ENCODE results near the gene ZFYVE21. TPM values are rescaled to one million over a fixed set of nuclear protein-coding genes. Genes with fewer than 3 reads are reported as not detected.

The ZFYVE21 gene
- total RNA-seq, 2 experiments from 2014 or later: 18.0 to 22.5 TPM

DNA sequence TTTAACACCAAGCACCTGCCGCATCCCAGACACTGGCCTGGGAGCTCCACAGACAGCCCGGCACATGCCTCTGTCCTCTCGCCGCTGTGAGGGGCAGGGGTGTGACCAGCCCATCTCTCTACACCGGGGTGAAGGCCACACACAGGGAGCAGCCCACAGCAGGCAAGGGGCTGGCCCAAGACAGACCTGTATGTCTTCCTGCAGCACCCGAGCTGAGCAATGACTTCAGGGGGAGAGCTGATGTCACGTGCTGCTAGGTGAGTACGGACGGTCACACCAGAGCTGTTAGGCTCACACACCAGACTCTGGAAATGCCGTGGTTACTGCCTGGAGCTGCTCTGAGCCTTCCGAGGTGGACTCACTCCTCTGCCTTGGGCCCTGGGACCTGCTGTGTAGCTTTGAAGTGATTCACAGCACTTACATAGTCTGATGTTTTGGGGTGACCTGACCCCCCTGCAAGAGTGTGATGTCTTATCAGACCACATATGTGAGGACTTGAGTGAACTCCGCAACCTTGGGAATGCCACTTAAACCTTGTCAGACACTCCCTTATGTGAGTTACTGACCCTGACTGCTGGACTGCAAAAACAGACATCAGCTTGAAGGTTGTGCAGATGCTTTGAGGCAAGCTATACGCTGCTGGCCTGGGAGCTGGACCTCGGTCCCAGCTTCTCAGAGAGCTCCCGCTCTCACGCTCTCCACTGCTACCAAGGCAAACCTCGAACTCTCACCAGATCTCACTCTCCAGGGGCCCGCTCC lies 2.1 kb upstream of the ZFYVE21 start:
- Histone ChIP-seq H3K9me2 (ENCODE audit: insufficient read depth, low read length) (no peaks in the 10 kb centered on the region), H3K4me2 (ENCODE audit: low read length) (peak overlapping the region; percentile 90), H3K36me3 (ENCODE audit: insufficient read depth, low read length) (peaks cover 55% of the 10 kb centered on the region), H3K27ac (ENCODE audit: low read depth, low read length, poor library complexity, severe bottlenecking) (peak overlapping the region; percentile 60), H3K4me3 (ENCODE audit: low read depth, low read length, poor library complexity, severe bottlenecking) (peak overlapping the region; percentile 88), H3K4me1 (ENCODE audit: insufficient read depth, low read length, poor library complexity, severe bottlenecking) (peaks cover 41% of the 10 kb centered on the region), H3K9me3 (ENCODE audit: low read length) (no peaks in the 10 kb centered on the region), H2AFZ (ENCODE audit: low read length) (no peak overlapping the region), H4K20me1 (ENCODE audit: insufficient read depth, low read length) (peaks cover 8% of the 10 kb centered on the region), H3K79me2 (ENCODE audit: insufficient read depth, low read depth, low read length) (peaks cover 41% of the 10 kb centered on the region)
- TF ChIP-seq, protein P1, sequence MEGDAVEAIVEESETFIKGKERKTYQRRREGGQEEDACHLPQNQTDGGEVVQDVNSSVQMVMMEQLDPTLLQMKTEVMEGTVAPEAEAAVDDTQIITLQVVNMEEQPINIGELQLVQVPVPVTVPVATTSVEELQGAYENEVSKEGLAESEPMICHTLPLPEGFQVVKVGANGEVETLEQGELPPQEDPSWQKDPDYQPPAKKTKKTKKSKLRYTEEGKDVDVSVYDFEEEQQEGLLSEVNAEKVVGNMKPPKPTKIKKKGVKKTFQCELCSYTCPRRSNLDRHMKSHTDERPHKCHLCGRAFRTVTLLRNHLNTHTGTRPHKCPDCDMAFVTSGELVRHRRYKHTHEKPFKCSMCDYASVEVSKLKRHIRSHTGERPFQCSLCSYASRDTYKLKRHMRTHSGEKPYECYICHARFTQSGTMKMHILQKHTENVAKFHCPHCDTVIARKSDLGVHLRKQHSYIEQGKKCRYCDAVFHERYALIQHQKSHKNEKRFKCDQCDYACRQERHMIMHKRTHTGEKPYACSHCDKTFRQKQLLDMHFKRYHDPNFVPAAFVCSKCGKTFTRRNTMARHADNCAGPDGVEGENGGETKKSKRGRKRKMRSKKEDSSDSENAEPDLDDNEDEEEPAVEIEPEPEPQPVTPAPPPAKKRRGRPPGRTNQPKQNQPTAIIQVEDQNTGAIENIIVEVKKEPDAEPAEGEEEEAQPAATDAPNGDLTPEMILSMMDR (conservative IDR thresholded peaks at IDR 0.05; ENCODE audit: low read length): no peak
- TF ChIP-seq EZH2phosphoT487 (IDR thresholded peaks at IDR 0.05; ENCODE audit: borderline replicate concordance, low read depth, low read length): no peak
- POLR2A ChIA-PET: interaction anchor here (0.5 to 1.1 kb wide), 2 partner anchors 21 to 79 kb away, joined by 3 to 5 read pairs; no protein-coding TSS in a partner anchor
- CTCF ChIA-PET (ENCODE audit: unreplicated experiment): no interaction called here
- intact Hi-C loops (cut with micrococcal nuclease; ENCODE audit: unreplicated experiment): loop anchor here (2.0 kb wide), 2 partner anchors 15 to 35 kb away; no protein-coding TSS in a partner anchor
- peak; percentile 24 for DNase-seq (ENCODE audit: low spot score)
- no TSS peak for BruUV-seq (replicated peaks)

DNA sequence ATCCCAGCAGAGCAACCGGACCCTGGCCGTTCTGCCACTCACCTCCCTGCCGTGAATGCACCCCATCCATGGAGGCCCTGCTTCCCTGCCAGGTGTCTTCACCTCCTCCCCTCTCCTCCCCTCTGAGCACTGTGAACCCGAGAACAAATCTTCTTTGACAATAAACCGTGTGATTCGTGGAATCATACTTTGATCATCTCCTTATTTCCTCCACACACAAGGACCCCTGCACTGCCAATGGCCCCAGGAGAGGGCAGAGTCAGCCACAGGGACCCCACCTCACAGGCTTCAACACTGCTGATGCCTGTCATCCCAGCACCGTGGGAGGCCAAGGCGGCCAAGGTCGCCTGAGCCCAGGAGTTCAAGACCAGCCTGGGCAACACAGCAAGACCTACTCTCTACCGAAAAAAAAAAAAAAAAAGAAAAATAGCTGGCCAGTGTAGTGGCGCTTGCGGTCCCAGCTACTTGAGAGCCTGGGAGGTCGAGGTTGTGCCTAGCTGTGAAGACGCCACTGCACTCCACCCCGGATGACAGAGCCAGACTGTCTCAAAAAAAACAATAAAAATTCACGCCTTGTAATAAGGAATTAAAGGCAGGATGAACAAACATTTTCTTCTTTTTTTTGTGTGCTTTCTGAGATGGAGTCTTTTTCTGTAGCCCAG lies 1.4 kb upstream of the ZFYVE21 start:
- H3K9me3 ChIP-seq (ENCODE audit: low read length): no peaks in the 10 kb centered on the region
- peak overlapping the region; percentile 90 for H3K4me2 ChIP-seq (ENCODE audit: low read length)
- CTCF ChIA-PET (ENCODE audit: unreplicated experiment): no interaction called here
- H3K27ac ChIP-seq (ENCODE audit: low read depth, low read length, poor library complexity, severe bottlenecking): peak overlapping the region; percentile 60
- H3K4me3 ChIP-seq (ENCODE audit: low read depth, low read length, poor library complexity, severe bottlenecking): peak overlapping the region; percentile 88
- H3K79me2 ChIP-seq (ENCODE audit: insufficient read depth, low read depth, low read length): peaks cover 41% of the 10 kb centered on the region
- no peaks in the 10 kb centered on the region for H3K9me2 ChIP-seq (ENCODE audit: insufficient read depth, low read length)
- H2AFZ ChIP-seq (ENCODE audit: low read length): no peak overlapping the region
- BruUV-seq (replicated peaks): TSS peak; percentile 84
- POLR2A ChIA-PET: interaction anchor here (0.5 to 2.0 kb wide), 4 partner anchors 15 to 163 kb away, joined by 3 to 8 read pairs (median 4); no protein-coding TSS in a partner anchor
- intact Hi-C loops (cut with micrococcal nuclease; ENCODE audit: unreplicated experiment): loop anchor here (2.0 kb wide), 2 partner anchors 15 to 35 kb away; no protein-coding TSS in a partner anchor
- peaks cover 48% of the 10 kb centered on the region for H3K36me3 ChIP-seq (ENCODE audit: insufficient read depth, low read length)
- H3K4me1 ChIP-seq (ENCODE audit: insufficient read depth, low read length, poor library complexity, severe bottlenecking): peaks cover 48% of the 10 kb centered on the region
- TF ChIP-seq, protein P1 (conservative IDR thresholded peaks at IDR 0.05; ENCODE audit: low read length): 0 out of 2 replicates have a peak, but pooled peaks have one; percentile 18
- no peak for TF ChIP-seq EZH2phosphoT487 (IDR thresholded peaks at IDR 0.05; ENCODE audit: borderline replicate concordance, low read depth, low read length)
- H4K20me1 ChIP-seq (ENCODE audit: insufficient read depth, low read length): peaks cover 8% of the 10 kb centered on the region
- peak; percentile 29 for DNase-seq (ENCODE audit: low spot score)
